ENCODE results near the gene ARID5A.

DNA sequence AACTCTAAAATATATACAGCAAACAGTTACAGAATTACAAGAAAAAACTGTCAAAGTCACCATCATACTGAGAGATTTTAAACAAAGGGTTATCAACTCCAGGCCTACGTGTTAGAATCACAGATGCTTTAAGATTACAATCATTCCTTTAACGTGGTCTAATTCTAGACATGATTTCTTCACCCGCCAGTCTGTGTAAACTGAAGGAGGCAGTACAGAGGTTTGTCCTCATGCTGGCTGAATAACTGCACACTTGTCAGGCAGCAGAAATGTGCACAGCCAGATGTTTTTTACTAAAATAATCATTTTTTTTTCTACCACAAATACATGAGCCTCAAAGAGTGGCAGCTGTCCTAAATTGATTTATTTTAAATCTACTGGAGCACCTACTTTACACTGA lies 15.9 kb upstream of the ARID5A start:
- TF ChIP-seq, protein P1, sequence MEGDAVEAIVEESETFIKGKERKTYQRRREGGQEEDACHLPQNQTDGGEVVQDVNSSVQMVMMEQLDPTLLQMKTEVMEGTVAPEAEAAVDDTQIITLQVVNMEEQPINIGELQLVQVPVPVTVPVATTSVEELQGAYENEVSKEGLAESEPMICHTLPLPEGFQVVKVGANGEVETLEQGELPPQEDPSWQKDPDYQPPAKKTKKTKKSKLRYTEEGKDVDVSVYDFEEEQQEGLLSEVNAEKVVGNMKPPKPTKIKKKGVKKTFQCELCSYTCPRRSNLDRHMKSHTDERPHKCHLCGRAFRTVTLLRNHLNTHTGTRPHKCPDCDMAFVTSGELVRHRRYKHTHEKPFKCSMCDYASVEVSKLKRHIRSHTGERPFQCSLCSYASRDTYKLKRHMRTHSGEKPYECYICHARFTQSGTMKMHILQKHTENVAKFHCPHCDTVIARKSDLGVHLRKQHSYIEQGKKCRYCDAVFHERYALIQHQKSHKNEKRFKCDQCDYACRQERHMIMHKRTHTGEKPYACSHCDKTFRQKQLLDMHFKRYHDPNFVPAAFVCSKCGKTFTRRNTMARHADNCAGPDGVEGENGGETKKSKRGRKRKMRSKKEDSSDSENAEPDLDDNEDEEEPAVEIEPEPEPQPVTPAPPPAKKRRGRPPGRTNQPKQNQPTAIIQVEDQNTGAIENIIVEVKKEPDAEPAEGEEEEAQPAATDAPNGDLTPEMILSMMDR (conservative IDR thresholded peaks at IDR 0.05 in 1 of 2, IDR thresholded peaks at IDR 0.05 in 1 of 2; ENCODE audit: extremely low read depth in 1 of 2, insufficient read depth in 1 of 2, low read depth in 1 of 2, low read length in 2 of 2), result no peak
- no peak for TF ChIP-seq EZH2 (IDR thresholded peaks at IDR 0.05; ENCODE audit: borderline replicate concordance, low read length)

All from mammary epithelial cell (primary cell).